Right lobe of liver (tissue), 4 donors: ENCODE data around the gene OR1M1.

ENCODE experiments used
- POLR2A ChIP-seq: fragments of 450-650 bp; IDR thresholded peaks from one replicate; pipeline ENCODE4 v1.6.1; 2017; ENCODE audit warnings: antibody characterized with exemption, mild to moderate bottlenecking
- TF ChIP-seq, protein P1 (sequence below), 4 donors: fragments of 200-600 bp in 3 of 4; fragments of 450-650 bp in 1 of 4; IDR thresholded peaks; one replicate each; pipeline versions ENCODE4 v1.5.1 to v1.8.0; 2016 to 2022; ENCODE audit warnings: antibody characterized with exemption in 4 of 4, mild to moderate bottlenecking in 2 of 4
- donor health status: DM: no; HTN: no; CAD: no.
- donor health status: DM: no; HTN: no; CAD: no.
- donor health status: DM: no; HTN: yes; CAD: no.

DNA sequence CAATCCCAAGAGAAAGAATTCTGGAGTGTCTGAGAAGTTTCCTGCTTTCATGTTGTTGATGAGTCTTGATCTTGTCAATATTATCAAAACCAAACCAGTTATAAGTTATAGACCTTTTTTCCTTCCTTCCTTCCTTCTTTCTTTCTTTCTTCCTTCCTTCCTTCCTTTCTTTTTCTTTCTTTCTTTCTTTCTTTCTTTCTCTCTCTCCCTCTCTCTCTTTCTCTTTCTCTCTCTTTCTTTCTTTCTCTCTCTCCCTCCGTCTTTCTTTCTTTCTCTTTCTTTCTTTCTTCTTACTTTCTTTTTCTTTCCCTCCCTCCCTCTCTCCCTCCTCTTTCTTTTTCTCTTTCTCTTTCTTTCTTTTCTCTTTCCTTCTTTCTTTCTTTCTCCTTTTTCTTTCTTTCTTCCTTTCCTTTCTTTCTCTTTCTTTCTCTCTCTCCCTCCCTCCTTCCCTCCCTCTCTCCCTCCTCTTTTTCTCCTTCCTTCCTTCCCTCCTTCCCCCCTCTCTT, 40.1 kb downstream of the OR1M1 start, which contains the start of gene OR7G3:
- TF ChIP-seq, protein P1, sequence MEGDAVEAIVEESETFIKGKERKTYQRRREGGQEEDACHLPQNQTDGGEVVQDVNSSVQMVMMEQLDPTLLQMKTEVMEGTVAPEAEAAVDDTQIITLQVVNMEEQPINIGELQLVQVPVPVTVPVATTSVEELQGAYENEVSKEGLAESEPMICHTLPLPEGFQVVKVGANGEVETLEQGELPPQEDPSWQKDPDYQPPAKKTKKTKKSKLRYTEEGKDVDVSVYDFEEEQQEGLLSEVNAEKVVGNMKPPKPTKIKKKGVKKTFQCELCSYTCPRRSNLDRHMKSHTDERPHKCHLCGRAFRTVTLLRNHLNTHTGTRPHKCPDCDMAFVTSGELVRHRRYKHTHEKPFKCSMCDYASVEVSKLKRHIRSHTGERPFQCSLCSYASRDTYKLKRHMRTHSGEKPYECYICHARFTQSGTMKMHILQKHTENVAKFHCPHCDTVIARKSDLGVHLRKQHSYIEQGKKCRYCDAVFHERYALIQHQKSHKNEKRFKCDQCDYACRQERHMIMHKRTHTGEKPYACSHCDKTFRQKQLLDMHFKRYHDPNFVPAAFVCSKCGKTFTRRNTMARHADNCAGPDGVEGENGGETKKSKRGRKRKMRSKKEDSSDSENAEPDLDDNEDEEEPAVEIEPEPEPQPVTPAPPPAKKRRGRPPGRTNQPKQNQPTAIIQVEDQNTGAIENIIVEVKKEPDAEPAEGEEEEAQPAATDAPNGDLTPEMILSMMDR (IDR thresholded peaks at IDR 0.05) = no peak
- TF ChIP-seq POLR2A = no peak
